WTC11 (cell line): ENCODE measurements around the gene IDH1. TPM values are rescaled to one million over a fixed set of nuclear protein-coding genes. Genes with fewer than 3 reads are reported as not detected.
"Not testable (repeated sequence)": the region's sequence is repeated elsewhere in the genome, so short reads cannot be mapped to it uniquely, and the experiment has no call there.

ENCODE experiments used
- ATAC-seq: fragments of 200-7000 bp; cut with Tn5 transposase; 2 replicates; pipeline ENCODE4 v1.10.0; 2021; ENCODE audit warnings: mild to moderate bottlenecking, moderate library complexity
- CTCF ChIA-PET: fragments of 300-600 bp; sonication (Branson Sonifier 250); formaldehyde crosslinking; loops from one replicate; lab custom pipeline; 2021; ENCODE audit warnings: antibody characterized with exemption; lab: Charles Lee
- POLR2A ChIA-PET: fragments of 350-600 bp; sonication (Branson Sonifier 250); formaldehyde crosslinking; loops from one replicate; lab custom pipeline; 2021; ENCODE audit warnings: antibody characterized with exemption; lab: Charles Lee
- DNase-seq: peaks from one replicate; pipeline ENCODE4 v3.0.0; 2021; ENCODE audit warnings: low spot score
- H3K27ac Mint-ChIP-seq: 2 replicates; pipeline ENCODE4 v1.8.0; 2021; ENCODE audit warnings: mixed read lengths
- H3K27me3 Mint-ChIP-seq: 2 replicates; pipeline ENCODE4 v1.8.0; 2021; ENCODE audit warnings: low read depth, mild to moderate bottlenecking, moderate library complexity, mixed read lengths
- H3K36me3 Mint-ChIP-seq: 2 replicates; pipeline ENCODE4 v1.8.0; 2021; ENCODE audit warnings: mixed read lengths
- H3K4me1 Mint-ChIP-seq: 2 replicates; pipeline ENCODE4 v1.8.0; 2022; ENCODE audit warnings: mixed read lengths
- H3K4me3 Mint-ChIP-seq: 2 replicates; pipeline ENCODE4 v1.8.0; 2021; ENCODE audit warnings: mild to moderate bottlenecking, moderate library complexity, mixed read lengths
- H3K9me3 Mint-ChIP-seq: 2 replicates; pipeline ENCODE4 v1.8.0; 2021; ENCODE audit warnings: mixed read lengths
- AFF4 ChIP-seq: sonication (generic); formaldehyde crosslinking; IDR thresholded peaks from 2 replicates; pipeline ENCODE4 v1.8.1; 2023; ENCODE audit warnings: mild to moderate bottlenecking, missing genetic modification reagents, borderline replicate concordance
- ATF2 ChIP-seq: sonication (generic); formaldehyde crosslinking; IDR thresholded peaks from 2 replicates; pipeline ENCODE4 v1.8.1; 2022; ENCODE audit warnings: low read depth, missing genetic modification reagents, borderline replicate concordance
- HMGA2 ChIP-seq: fragments of 250-450 bp; sonication (Bioruptor Pico); IDR thresholded peaks from 2 replicates; pipeline ENCODE4 v1.4.0; 2021; ENCODE audit warnings: mild to moderate bottlenecking, moderate library complexity
- HMGXB4 ChIP-seq: sonication (generic); formaldehyde crosslinking; IDR thresholded peaks from 2 replicates; pipeline ENCODE4 v1.8.1; 2023; ENCODE audit warnings: mild to moderate bottlenecking, moderate library complexity, missing genetic modification reagents
- MAX ChIP-seq: sonication (generic); formaldehyde crosslinking; IDR thresholded peaks from 2 replicates; pipeline ENCODE4 v1.8.0; 2022; ENCODE audit warnings: mild to moderate bottlenecking, missing genetic modification reagents
- MYBL2 ChIP-seq: sonication (generic); formaldehyde crosslinking; IDR thresholded peaks from 2 replicates; pipeline ENCODE4 v1.8.1; 2023; ENCODE audit warnings: mild to moderate bottlenecking, moderate library complexity, missing genetic modification reagents
- SMAD4 ChIP-seq: sonication (generic); formaldehyde crosslinking; IDR thresholded peaks from 2 replicates; pipeline ENCODE4 v1.8.0; 2022; ENCODE audit warnings: mild to moderate bottlenecking, missing genetic modification reagents
- SP1 ChIP-seq: sonication (generic); formaldehyde crosslinking; conservative IDR thresholded peaks from 2 replicates; pipeline ENCODE4 v1.8.1; 2022; ENCODE audit warnings: missing genetic modification reagents
- TEAD4 ChIP-seq: sonication (generic); formaldehyde crosslinking; IDR thresholded peaks from 2 replicates; pipeline ENCODE4 v1.8.0; 2022; ENCODE audit warnings: mild to moderate bottlenecking, missing genetic modification reagents
- ZNF219 ChIP-seq: sonication (generic); formaldehyde crosslinking; IDR thresholded peaks from 2 replicates; pipeline ENCODE4 v1.8.0; 2023; ENCODE audit warnings: missing genetic modification reagents, mild to moderate bottlenecking, borderline replicate concordance
- ZNF396 ChIP-seq: fragments of 250-450 bp; sonication (Bioruptor Pico); IDR thresholded peaks from 2 replicates; pipeline ENCODE4 v1.8.0; 2021; ENCODE audit warnings: mild to moderate bottlenecking, moderate library complexity, borderline replicate concordance
- ZNF425 ChIP-seq: fragments of 250-450 bp; sonication (Bioruptor Pico); conservative IDR thresholded peaks from 2 replicates; pipeline ENCODE4 v1.9.0; 2021; ENCODE audit warnings: mild to moderate bottlenecking
- ZSCAN18 ChIP-seq: fragments of 250-450 bp; sonication (Bioruptor Pico); IDR thresholded peaks from 2 replicates; pipeline ENCODE4 v2.1.2; 2022; ENCODE audit warnings: mild to moderate bottlenecking, moderate library complexity
- total RNA-seq: library from RNA; stranded (reverse); gene quantifications from 3 replicates; pipeline ENCODE4 v1.2.3, GENCODE V29; 2021

Gene IDH1
- total RNA-seq, 1 experiment from 2014 or later = 352 TPM

- TF ChIP-seq SMAD4 (CRISPR knock-in tag) (no peak), TEAD4 (no peak), ZNF219 (CRISPR knock-in tag) (no peak)
Observed at GRCh38 chr2:208224802-208225201, 30.1 kb downstream of the IDH1 start (continued).

- ChIA-PET POLR2A (no interaction called here), CTCF (no interaction called here)
- Mint-ChIP-seq H3K27me3 (peaks cover 4% of the 10 kb centered on the region; the same call in 1 of the 2 replicates), H3K27ac (no peak overlapping the region), H3K4me1 (no peaks in the 10 kb centered on the region), H3K36me3 (no peaks in the 10 kb centered on the region; the same call in none of the 2 replicates), H3K9me3 (peaks cover 6% of the 10 kb centered on the region), H3K4me3 (no peak overlapping the region)
- no peak for TF ChIP-seq ATF2
- no peak for TF ChIP-seq MAX (CRISPR knock-in tag)
- no peak for TF ChIP-seq HMGA2 (CRISPR knock-in tag)
- no peak for TF ChIP-seq MYBL2 (CRISPR knock-in tag)
- TF ChIP-seq ZSCAN18 (CRISPR knock-in tag) = no peak
- no peak for TF ChIP-seq ZNF396
- no peak for TF ChIP-seq SMAD4 (CRISPR knock-in tag)
- TF ChIP-seq AFF4 = no peak
- TF ChIP-seq HMGXB4 (CRISPR knock-in tag) = no peak
- TF ChIP-seq SP1 (CRISPR knock-in tag) = no peak
- no peak for TF ChIP-seq ZNF425
- ATAC-seq (no peak), DNase-seq (no peak)
Observed at GRCh38 chr2:208222351-208222750, 32.5 kb downstream of the IDH1 start.

- H3K9me3 Mint-ChIP-seq, CTCF ChIA-PET, POLR2A ChIA-PET, H3K4me3 Mint-ChIP-seq, H3K4me1 Mint-ChIP-seq, DNase-seq, H3K27ac Mint-ChIP-seq, ATAC-seq, H3K36me3 Mint-ChIP-seq, H3K27me3 Mint-ChIP-seq: not testable (repeated sequence)
Observed at GRCh38 chr2:208221873-208222272, 33.0 kb downstream of the IDH1 start.
